ENCODE data around the gene TMEM53.
A peak's percentile ranks its signal among the peaks of the same experiment; 100 is the strongest.

Gene TMEM53

GRCh38 chr1:44611419-44611818, 62.9 kb downstream of the TMEM53 start:
- POLR2A ChIA-PET = no interaction called here

GRCh38 chr1:44610527-44611148, 63.6 kb downstream of the TMEM53 start:
- no peak for TF ChIP-seq CTCF (IDR thresholded peaks at IDR 0.05; ENCODE audit: control extremely low read depth, extremely low read depth, low read depth, missing control alignments)
- ChIA-PET CTCF (interaction anchor here (1.1 to 6.1 kb wide), 11 partner anchors 8 to 189 kb away, joined by 3 to 79 read pairs (median 4); partner anchors contain the start of gene ARMH1), POLR2A (no interaction called here)
- DNase-seq (ENCODE audit: extremely low spot score) = no peak

More at GRCh38 chr1:44611419-44611818, 62.9 kb downstream of the TMEM53 start:
- TF ChIP-seq CTCF (IDR thresholded peaks at IDR 0.05; ENCODE audit: control extremely low read depth, extremely low read depth, low read depth, missing control alignments) = no peak
- CTCF ChIA-PET = interaction anchor here (0.9 to 6.1 kb wide), 7 partner anchors 11 to 40 kb away, joined by 3 to 79 read pairs (median 4); no protein-coding TSS in a partner anchor
- no peak for DNase-seq (ENCODE audit: extremely low spot score)

- TF ChIP-seq CTCF (IDR thresholded peaks at IDR 0.05; ENCODE audit: control extremely low read depth, extremely low read depth, low read depth, missing control alignments) = no peak
- ChIA-PET CTCF (interaction anchor here (0.8 to 6.1 kb wide), 14 partner anchors 9 to 188 kb away, joined by 3 to 79 read pairs (median 4); partner anchors contain the start of gene ARMH1), POLR2A (no interaction called here)
- no peak for DNase-seq (ENCODE audit: extremely low spot score)
These were observed 64.3 kb downstream of the TMEM53 start for GRCh38 chr1:44609768-44610526.

- POLR2A ChIA-PET = no interaction called here
- CTCF ChIA-PET = interaction anchor here (0.8 to 6.1 kb wide), 15 partner anchors 9 to 188 kb away, joined by 3 to 79 read pairs (median 4); partner anchors contain the start of gene ARMH1
- peak; percentile 67 for DNase-seq (ENCODE audit: extremely low spot score)
- peak; percentile 42 for TF ChIP-seq CTCF (IDR thresholded peaks at IDR 0.05; ENCODE audit: control extremely low read depth, extremely low read depth, low read depth, missing control alignments)
These were observed 64.9 kb downstream of the TMEM53 start for GRCh38 chr1:44609412-44609767.

GRCh38 chr1:44608141-44608540, 66.1 kb downstream of the TMEM53 start:
- DNase-seq (ENCODE audit: extremely low spot score) = no peak
- peak; percentile 22 for TF ChIP-seq CTCF (IDR thresholded peaks at IDR 0.05; ENCODE audit: control extremely low read depth, extremely low read depth, low read depth, missing control alignments)
- ChIA-PET POLR2A (no interaction called here), CTCF (interaction anchor here (1.0 to 6.1 kb wide), 13 partner anchors 8 to 389 kb away, joined by 3 to 79 read pairs (median 4); no protein-coding TSS in a partner anchor)

GRCh38 chr1:44606701-44607281, 67.5 kb downstream of the TMEM53 start:
- CTCF ChIA-PET = interaction anchor here (0.9 to 6.1 kb wide), 2 partner anchors 45 to 103 kb away, joined by 3 to 79 read pairs; no protein-coding TSS in a partner anchor
- no peak for TF ChIP-seq CTCF (IDR thresholded peaks at IDR 0.05; ENCODE audit: control extremely low read depth, extremely low read depth, low read depth, missing control alignments)
- no peak for DNase-seq (ENCODE audit: extremely low spot score)
- POLR2A ChIA-PET = no interaction called here
